NCI-H187 (cell line): ENCODE measurements around the gene RIC3.
"Not testable (repeated sequence)": the region's sequence is repeated elsewhere in the genome, so short reads cannot be mapped to it uniquely, and the experiment has no call there.

Source experiments
- DNase-seq, 2 experiments: peaks; one replicate each; lab custom pipeline; 2025; lab: John Stamatoyannopoulos, UW

Gene RIC3

DNA sequence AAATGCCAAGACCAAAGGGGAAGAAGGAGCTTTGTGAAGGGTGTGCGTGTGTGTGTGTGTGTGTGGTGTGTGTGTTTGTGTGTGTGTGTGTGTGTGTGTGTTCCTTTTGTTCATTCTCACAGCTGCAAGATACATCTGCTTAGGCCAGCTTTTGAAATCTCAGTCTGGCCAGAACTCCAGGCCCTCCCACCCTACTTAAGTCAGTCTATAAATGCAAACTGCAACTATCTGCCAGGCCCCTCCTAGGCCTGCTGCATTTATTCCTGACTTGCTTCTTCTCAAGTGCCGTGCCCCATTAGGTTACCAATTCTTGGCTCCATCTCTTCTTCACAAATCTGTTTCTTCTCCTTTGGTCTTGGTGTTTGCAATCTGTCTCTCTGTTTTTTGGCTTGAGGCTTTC lies 21.6 kb upstream of the RIC3 start:
- no peak for DNase-seq

DNA sequence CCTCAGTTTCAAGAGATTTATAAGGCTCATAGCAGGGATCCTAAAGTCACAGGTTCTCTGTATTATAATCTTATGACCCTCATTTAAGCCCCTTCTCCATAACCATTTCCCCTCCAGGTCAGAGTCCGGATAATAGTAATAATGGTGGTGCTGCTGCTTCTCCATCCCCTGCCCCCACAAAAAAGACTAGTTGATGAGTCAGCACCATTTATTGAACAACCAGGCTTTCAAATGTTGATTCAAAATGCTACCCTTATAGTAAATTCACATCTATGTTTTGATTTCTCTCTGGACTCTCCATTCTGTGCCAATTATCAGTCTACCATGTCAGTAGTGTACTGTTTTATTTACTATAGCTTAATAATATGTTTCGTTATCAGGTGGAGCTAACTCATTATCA lies 17.6 kb upstream of the RIC3 start:
- no peak for DNase-seq

DNA sequence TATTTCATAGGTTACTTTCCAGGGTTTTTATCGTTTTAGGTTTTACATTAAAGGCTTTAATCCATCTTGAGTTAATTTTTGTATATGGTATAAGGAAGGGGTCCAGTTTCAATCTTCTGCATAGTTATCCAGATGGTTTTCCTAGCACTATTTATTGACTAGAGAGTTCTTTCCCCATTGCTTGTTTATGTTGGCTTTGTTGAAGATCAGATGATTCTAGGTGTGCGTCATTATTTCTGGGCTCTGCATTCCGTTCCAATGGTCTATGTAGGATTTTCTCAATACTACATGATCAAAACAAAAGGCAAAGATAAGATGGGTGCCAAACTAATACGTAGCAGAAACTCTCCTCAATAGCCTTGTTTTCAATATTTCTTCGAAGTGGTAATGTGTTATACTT lies 14.3 kb upstream of the RIC3 start:
- DNase-seq, result no peak

DNA sequence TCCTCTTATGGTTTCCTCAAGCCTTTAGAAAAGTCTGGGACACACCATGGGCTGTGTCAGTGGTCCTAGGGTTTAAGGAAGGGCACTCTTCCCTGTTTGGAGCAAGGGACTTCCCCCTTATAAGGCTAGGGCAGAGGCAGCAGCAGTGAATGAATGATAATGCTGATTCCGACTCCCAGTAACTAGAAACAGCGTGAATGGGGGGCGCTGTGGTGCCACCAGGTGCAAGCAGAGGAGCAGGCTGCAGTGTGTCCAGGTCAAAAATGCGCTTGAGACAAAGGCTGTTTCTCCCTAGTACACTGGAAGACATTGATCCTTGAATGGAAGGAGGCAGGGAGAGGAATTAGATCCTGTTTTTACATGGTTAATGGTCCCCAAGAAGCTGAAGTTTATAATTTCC lies 11.6 kb upstream of the RIC3 start:
- DNase-seq, result no peak

DNA sequence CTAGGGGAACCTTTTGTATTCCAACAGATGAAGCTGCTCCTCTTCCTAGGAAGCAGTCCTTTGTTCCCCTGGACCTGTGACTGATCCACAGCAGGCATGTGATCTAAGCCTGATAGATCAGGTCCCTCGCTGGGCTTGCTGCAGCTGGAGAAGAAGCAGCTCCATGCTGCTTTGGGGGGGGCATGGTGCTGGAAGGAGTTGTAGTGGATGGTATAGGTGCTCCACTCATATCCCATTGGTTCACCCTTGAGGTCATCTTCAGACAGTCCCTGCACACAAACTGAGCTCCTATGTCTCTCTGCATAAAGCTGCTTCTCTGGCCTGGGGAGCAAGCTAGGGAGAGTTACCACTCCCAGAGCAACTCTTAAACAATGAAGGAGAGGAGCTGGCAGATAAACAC lies 9.5 kb upstream of the RIC3 start:
- DNase-seq, result no peak

DNA sequence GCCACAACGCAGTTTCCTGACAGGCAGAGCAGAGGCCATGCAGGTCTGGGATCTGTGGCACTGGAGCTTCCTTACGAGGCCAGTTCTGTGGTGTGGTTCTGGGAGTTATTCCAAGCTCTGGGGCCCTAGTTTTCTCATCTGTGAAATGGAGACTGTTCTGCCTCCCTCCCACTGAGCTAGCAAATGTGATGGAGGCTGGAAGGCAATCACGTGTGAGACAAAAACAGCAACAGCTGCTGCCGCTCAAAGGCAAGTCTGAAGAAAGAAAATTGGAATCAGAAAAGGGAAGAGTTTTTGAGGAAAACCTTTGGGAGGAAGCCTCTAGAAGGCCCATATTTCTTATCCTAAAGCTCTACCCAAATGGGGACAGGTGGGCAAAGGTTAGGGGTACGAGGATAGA lies 8.3 kb upstream of the RIC3 start:
- no peak for DNase-seq

DNA sequence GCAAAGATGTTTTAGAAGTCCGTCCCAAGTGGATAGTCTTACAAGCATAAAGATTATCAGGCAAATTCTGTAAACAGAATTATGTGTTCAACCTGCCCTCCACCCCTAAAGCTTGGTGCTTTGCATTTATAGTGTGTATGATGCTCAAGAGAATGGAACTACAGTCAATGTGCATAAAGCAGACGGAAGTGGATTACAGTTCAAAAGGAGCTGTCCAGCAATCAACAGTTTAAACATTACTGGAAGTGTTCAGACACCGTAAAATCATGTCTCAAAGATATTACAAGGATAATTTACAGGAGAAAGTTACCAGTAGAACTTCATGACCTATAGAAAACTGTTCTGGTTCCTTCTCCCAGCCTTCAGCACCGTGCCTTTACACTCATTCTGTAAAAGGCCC lies 1.0 kb downstream of the RIC3 start:
- DNase-seq, result no peak

DNA sequence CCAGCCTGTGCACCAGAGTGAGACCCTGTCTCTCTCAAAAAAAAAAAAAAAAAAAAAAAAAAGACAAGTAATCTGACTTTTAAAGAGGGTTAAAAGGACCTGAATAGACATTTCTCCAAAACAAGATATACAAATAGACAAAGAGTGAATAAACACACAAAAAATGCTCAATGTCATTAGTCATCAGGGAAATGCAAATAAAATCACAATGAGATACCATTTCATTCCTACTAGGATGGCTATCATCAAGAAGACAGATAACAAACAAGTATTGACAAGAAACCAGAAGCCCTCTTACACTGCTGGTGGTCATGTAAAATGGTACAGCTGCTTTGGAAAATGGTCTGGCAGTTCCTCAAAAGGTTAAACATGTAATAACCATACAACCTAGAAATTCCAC lies 4.1 kb downstream of the RIC3 start:
- DNase-seq, result no peak

DNA sequence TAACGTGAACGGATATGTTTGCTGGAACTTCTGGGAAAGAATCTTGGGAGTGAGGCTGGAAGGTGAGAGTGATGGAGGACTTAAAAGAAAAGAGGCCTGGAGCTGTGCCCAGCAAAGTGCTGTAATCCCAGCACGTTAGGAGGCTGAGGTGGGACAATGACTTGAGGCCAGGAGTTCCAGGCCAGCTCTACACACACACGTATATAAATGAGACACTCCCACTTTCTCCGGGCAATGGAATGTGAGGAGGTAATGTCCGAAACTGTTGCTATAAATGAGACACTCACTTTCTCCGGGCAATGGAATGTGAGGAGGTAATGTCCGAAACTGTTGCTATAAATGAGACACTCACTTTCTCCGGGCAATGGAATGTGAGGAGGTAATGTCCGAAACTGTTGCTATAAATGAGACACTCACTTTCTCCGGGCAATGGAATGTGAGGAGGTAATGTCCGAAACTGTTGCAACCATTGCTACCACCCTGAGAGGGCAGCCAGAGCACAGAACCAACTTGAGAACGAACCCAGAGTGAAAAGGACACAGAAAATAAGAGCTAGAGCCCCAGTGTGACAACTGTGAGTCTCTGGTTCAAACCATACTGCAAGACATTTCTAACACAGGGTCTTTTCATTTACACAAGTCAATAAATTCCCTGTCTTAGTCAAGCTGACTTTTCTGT lies 7.1 kb downstream of the RIC3 start:
- not testable (repeated sequence) for DNase-seq

DNA sequence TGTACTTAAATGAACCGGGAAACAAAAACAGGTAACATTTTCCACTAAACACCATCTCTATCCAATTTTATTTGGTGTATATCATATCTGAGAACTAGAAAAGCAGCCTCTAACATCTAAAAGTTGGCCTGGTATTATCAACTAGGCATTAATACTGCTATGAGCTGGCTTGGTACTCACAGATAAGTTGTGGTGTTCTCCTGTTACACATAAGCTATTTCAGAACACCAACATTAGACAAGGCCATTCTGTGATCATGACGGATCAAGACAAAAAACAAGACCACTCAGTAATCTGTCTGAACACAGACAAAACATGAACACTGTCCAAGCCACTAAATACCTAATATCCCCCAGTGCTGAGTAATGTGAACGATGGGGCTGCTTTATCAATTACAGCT lies 11.9 kb downstream of the RIC3 start:
- no peak for DNase-seq

DNA sequence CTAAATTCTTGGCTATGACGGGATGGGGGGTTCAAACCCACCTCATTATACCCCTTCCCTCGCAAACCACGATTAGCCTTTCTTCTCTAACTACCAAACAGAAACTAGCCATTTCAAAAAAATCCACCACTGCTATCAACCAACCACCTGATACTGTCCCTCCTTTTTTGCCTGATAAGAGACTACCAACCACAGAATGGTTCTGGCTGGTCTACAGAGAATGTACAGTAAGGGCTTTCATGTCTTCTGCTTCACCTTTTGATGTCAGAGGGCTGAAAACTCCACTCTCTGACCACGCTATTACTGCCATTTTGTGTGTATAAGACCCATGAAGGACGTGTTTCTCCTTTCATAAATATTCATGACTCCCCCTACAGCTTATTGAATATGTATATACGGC lies 19.1 kb downstream of the RIC3 start:
- DNase-seq, result no peak

DNA sequence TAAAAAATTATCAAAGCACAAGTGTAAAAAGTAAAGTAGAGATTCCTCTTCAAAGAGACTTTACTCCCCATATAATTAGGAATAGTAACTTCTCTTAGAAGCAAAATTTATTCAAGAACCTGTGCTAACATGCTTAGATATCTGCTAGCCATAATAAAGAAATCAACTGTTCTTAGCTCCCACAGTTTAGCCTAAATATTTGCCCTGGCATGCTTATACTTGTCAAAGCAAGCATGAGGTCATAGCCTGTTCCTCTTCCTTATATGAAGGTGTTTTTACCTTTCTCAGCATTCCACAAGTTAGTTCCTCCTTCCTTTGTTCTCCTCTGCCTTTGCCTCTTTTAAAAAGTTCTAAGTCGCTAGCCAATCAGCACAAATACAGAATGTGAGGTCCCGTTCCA lies 30.3 kb downstream of the RIC3 start:
- DNase-seq, result no peak

DNA sequence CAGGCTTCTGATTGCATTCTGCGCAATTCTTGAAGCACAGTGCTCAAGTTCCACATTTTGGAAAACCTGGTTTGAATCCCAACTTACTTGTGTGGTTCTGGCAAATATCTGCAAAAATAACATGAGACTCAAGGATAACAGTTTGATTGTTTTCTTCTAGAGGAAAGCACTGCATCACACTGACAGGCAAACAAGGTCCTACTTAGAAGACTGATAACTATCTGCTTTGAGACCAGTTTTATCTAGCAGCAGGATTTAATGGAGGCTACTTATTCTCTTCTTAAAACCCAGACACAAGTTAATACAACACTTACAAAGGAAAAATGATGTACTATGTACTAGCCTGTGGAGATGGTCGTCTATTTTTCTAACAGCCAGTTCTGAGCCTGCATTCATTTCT lies 41.4 kb downstream of the RIC3 start:
- DNase-seq, result no peak

DNA sequence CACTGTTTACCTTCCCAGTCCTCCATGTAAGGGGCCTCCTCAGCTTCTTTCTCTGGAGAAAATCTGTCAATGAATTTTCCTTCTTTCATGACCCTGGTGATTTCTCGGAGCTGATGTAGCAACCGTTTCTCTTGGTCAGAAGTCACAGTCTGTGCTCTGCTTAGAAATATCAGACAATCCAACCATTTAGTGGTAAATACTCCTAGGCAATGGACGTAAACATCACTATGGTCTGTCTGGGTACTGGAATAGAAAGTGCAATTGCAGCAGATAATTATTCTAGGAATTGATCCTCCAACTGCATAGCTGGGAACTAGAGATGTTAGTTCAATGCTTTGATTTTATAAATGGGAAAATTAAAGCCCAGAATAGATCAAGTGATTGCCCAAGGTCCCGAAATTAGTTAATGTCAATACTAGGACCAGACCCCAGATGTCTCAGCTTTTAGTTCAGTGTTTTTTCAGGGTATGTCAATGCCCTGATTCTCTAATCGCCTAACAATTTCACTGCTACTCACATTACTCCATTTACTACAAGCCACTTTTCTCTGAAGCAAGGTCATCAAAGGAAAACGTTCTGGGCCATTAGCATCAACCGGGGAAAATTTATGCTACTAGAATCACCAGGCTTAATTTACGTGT lies 42.1 kb downstream of the RIC3 start:
- no peak for DNase-seq

DNA sequence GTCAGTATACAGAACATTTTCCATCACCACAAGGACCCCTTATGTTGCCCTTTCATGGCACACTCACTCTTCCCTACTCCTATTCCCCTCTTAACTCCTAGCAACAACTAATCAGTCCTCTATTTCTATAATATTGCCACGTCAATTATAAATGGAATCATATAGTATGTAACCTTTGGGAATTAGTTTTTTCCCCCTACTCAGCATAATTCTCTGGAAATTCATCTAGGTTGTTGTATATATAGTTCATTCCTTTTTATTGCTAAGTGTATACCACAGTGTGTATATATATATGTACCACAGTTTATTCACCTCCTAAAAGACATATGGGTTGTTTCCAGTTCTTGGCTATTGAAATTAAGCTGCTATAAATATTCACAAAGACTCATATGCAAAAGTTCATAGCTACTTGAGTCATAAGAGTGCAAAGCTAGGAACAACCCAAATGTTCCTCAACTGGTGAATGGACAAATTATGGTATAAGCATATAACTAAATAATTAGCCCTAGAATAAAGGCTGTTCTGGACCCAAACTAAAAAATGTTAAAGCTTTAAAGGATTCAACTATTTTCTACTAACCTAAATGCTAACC lies 46.6 kb downstream of the RIC3 start:
- no peak for DNase-seq

DNA sequence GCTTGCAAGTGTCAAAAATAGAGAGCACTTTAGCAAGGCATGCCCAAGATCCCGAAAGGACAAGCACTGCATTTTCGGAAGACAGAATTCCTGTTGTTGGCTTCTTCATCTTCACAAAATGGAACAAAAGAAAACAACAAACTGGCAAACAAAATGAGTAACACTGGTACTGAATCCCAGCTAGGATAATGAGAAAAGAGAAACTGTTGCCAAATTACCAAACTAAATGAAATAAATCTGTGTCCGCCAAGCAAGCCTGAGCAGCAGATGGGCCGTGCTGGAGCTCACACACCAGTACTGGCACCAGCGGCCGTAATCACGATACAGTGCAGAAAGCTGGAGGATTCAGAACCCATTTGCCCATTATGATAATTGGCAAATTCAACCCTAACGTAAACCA lies 57.2 kb downstream of the RIC3 start:
- DNase-seq, result no peak

DNA sequence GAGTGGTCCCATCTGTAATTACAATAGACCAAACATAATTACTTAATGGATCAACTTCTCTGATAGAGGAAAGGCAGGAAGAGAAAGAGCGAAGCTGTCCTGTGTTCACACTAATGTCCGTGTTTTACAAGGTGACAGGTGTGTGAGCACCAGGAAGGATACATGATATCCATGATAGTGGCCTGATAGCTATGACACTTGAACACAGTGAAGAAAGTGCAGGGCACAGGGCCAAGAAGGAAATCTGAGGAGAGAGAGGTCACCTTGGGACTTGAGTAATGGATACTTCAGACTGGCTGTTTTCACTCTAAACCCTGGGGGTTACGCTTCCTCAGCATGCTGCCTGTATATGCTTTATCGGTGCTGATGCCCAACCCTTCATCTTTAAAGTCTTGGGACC lies 58.4 kb downstream of the RIC3 start:
- DNase-seq, result peak; percentile 73 to 81

DNA sequence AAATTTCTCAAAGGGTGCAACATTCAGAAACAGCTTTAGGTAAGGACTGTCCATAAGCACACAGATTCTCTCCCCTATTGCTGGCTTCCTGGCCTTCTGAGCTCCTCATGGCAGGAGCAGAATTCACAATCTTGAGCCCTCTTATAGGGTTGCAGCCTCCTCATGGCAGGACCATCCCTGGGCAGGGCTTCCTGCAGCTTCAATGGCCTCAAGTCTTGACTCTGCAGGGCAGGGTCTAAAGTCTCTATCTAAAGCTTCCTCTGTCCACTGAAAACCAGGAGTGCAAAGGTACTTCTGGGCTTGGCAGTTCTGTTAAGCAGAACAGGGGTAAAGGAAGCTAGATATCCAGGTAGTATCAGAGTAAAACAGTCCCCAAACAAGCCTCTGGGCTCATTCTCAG lies 59.1 kb downstream of the RIC3 start:
- DNase-seq, result no peak

DNA sequence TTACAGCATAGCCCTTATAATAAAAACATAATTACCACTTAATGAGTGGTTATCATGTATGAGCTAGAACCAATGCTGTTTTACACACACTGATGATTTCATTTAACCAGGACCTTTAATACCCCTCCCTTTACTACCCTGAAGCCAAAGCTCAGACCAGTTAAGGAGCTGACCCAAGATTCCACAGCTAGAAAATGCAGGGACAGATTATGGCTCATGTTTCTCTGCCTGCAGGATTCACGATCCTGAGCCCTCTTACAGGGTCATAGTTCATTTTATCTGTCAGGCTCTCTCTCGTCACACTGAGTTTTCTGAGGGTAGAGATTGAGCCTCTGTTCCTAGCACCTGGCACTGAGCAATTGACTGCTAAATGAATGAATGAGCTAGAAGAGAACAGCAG lies 60.4 kb downstream of the RIC3 start:
- no peak for DNase-seq

DNA sequence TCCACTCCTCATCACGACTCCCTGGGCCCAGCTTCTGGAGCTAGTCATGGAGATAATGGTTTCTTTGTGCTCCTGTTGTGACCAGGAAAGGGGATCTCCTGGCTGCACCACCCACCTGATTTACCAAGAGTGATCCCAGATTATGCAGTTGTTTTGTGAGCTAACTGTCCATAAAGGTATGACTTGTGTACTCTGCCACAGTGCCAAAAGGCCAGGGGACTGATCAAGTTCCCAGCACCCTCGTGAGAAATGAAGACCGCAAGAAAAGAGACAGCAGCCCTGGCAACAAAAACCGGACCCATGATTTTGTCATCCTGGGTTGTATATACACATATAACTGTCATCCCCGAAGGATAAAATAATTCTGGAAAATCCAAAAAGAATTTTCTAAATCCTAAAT lies 61.2 kb downstream of the RIC3 start:
- DNase-seq, result no peak

DNA sequence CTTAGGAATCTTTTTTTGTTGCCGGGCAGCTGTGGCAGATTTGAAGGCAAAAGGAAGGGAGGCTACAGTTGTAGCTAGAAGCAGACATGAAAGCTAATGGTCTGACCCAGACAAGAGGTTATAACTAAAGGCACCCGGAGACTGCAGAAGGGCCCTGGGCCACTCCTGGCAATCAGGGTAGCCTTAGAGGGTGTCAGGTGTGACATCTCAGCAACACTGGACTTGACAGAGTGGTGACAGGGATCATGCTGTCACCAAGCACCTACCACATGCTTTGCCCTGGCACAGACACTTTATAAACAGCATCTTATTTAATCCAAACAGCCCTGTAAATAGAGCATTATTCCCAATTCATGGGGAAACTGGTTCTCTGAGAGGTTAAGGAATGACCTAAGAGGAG lies 62.1 kb downstream of the RIC3 start:
- no peak for DNase-seq

DNA sequence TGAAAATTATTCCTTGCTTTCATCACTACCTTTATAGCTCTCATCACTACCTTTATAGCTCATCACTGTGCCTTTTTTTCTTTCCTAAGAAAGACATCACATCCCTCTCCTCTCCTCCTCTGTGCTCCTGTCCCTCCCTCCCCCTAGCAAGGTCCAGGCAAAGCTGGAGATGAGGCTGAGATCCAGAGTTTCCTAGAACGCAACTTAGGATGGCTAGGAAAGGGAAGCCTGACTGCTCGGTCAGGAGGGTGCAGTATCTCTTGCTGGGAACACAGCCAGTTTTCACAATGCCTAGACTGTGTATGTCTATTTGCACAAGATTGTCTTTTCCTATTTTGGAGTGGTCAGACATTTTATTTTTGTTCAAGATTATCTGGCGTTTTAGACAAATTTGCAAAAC lies 63.2 kb downstream of the RIC3 start:
- no peak for DNase-seq

DNA sequence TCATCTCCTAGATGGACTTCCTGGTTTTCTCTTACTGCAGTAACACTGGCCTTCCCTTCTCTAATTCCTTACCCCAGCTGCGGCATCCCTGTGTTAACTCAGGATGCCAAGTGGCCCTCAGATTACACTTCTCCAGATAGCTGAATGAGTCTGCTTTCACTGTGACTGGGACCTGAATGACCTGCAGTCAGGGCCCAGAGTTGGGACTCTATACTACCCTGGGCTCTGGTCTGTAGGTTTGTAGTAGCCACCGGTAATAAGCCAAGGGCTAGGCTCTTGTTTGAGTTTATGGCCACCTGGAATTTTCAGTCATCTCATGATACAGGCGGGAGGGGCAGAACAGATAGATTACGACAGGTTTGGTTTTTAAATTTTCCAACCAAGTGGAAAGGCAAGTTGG lies 63.7 kb downstream of the RIC3 start:
- no peak for DNase-seq

DNA sequence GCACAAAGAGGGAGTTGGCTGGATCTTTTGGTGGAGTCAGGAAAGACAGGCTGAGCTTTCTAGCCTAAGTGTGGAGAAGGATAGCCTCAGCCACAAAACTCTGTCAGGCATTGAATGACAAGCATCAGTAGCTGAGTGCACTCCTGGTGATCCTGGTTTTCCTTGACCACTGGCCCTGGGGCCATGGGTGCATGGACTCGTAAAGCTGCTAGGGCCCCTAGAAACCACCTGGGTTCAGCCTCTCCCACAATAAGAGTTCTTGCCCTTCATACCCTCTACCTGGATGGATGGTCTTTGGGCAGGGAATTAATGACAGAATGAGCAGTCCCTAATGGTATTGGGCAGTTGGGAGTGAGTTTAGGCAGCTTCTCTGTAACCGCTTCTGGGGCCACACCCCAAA lies 64.9 kb downstream of the RIC3 start:
- no peak for DNase-seq
